Esophagus muscularis mucosa (tissue), 4 donors: ENCODE results near the gene GPX3. TPM values are rescaled to one million over a fixed set of nuclear protein-coding genes. Genes with fewer than 3 reads are reported as not detected.
A peak's percentile ranks its signal among the peaks of the same experiment; 100 is the strongest.

ENCODE experiments used
- DNase-seq: peaks from one replicate; pipeline ENCODE4 v3.0.0-alpha.2; 2017; ENCODE audit errors: extremely low spot score
- H3K27ac ChIP-seq, 4 donors: fragments of 200-600 bp; sonication (generic); replicated peaks in 1 of 4; 1 replicate in 3 of 4; 2 replicates in 1 of 4; pipeline ENCODE4 v1.5.1; 2016 to 2019; ENCODE audit warnings: mild to moderate bottlenecking in 1 of 4
- H3K27me3 ChIP-seq, 4 donors: fragments of 200-600 bp; sonication (generic); one replicate each; pipeline versions ENCODE4 v1.5.1 to v1.6.0; 2016 to 2019
- H3K36me3 ChIP-seq, 4 donors: fragments of 200-600 bp; sonication (generic); one replicate each; pipeline ENCODE4 v1.5.1; 2016 to 2019
- H3K4me1 ChIP-seq, 4 donors: fragments of 200-600 bp; sonication (generic); one replicate each; pipeline ENCODE4 v1.5.1; 2016 to 2019
- H3K4me3 ChIP-seq, 4 donors: fragments of 200-600 bp; sonication (generic); 1 replicate in 2 of 4; 2 replicates in 2 of 4; pipeline ENCODE4 v1.5.1; 2016 to 2019; ENCODE audit warnings: mild to moderate bottlenecking in 4 of 4, moderate library complexity in 1 of 4
- H3K9me3 ChIP-seq, 4 donors: fragments of 200-600 bp; sonication (generic); 1 replicate in 3 of 4; 2 replicates in 1 of 4; pipeline ENCODE4 v1.5.1; 2016 to 2019
- CTCF ChIP-seq, 3 experiments: fragments of 200-600 bp in 2 of 3; fragments of 450-650 bp in 1 of 3; sonication (generic) in 2 of 3; IDR thresholded peaks; one replicate each; pipeline ENCODE4 v1.5.1; 2017 to 2019; ENCODE audit warnings: antibody characterized with exemption in 3 of 3, mild to moderate bottlenecking in 2 of 3, moderate library complexity in 1 of 3
- EP300 ChIP-seq: sonication (generic); formaldehyde crosslinking; IDR thresholded peaks from one replicate; pipeline ENCODE4 v1.6.1; 2017; ENCODE audit warnings: antibody characterized with exemption
- POLR2A ChIP-seq: fragments of 450-650 bp; IDR thresholded peaks from one replicate; pipeline ENCODE4 v1.6.1; 2017; ENCODE audit warnings: antibody characterized with exemption, moderate library complexity, mild to moderate bottlenecking, low read depth
- POLR2AphosphoS5 ChIP-seq, 2 donors: sonication (generic); formaldehyde crosslinking; IDR thresholded peaks; one replicate each; pipeline ENCODE4 v1.6.1; 2017; ENCODE audit warnings: antibody characterized with exemption in 2 of 2
- WGBS: methylation state at CpG from one replicate; pipeline ENCODE4 v1.1.5; 2018; 5-methylcytosine and 5-hydroxymethylcytosine counted together
- intact Hi-C: fragments of 100-400 bp; cut with DNase I; formaldehyde crosslinking; loops from one replicate; pipeline ENCODE4 v1.15.1; 2023
- total RNA-seq, 4 donors: library from RNA; depleted of rRNA; stranded (reverse); fragments of >200 nt; gene quantifications; one replicate each; pipeline versions ENCODE4 v1.1.0 to v1.2.1, GENCODE V29; 2016

Gene GPX3
- total RNA-seq, 4 donors from 2014 or later = 1,165 to 3,724 (median 1,939) TPM

GRCh38 chr5:151014680-151015343 lies 5.6 kb upstream of the GPX3 start:
- H3K36me3 ChIP-seq = no peaks in the 10 kb centered on the region
- TF ChIP-seq EP300 = peak; percentile 30
- peak in 1 of 2 donors; percentile 55 for TF ChIP-seq POLR2AphosphoS5 (IDR thresholded peaks at IDR 0.05)
- TF ChIP-seq CTCF (IDR thresholded peaks at IDR 0.05) = no peak
- H3K4me3 ChIP-seq = no peak overlapping the region
- no peak for DNase-seq
- peaks cover 14 to 53% (median 40%) of the 10 kb centered on the region in 4 donors for H3K4me1 ChIP-seq
- WGBS = 74% methylated on average over 4 of the region's 4 CpGs
- peak overlapping the region; percentile 53 to 70 (median 62) for H3K27ac ChIP-seq
- H3K27me3 ChIP-seq = no peaks in the 10 kb centered on the region
- intact Hi-C loops = no loop called here
- H3K9me3 ChIP-seq = no peaks in the 10 kb centered on the region

GRCh38 chr5:151015974-151016587 lies 4.3 kb upstream of the GPX3 start:
- intact Hi-C loops = no loop called here
- Histone ChIP-seq H3K36me3 (no peaks in the 10 kb centered on the region), H3K27ac (peak overlapping the region; percentile 46 to 70 (median 52)), H3K9me3 (no peaks in the 10 kb centered on the region), H3K4me3 (no peak overlapping the region), H3K4me1 (peaks cover 17 to 63% (median 49%) of the 10 kb centered on the region in 4 donors), H3K27me3 (no peaks in the 10 kb centered on the region)
- 94% methylated on average over 7 of the region's 7 CpGs for WGBS
- DNase-seq = no peak
- no peak for TF ChIP-seq POLR2AphosphoS5 (IDR thresholded peaks at IDR 0.05)
- no peak for TF ChIP-seq CTCF (IDR thresholded peaks at IDR 0.05)
- no peak for TF ChIP-seq POLR2A
- no peak for TF ChIP-seq EP300

- 77% methylated on average over 5 of the region's 5 CpGs for WGBS
- intact Hi-C loops = no loop called here
- Histone ChIP-seq H3K27me3 (no peaks in the 10 kb centered on the region), H3K36me3 (no peaks in the 10 kb centered on the region), H3K4me1 (peaks cover 19 to 69% (median 56%) of the 10 kb centered on the region in 4 donors), H3K27ac (peak overlapping the region; percentile 34 to 70 (median 50)), H3K4me3 (no peak overlapping the region), H3K9me3 (no peaks in the 10 kb centered on the region)
- no peak for DNase-seq
- TF ChIP-seq EP300 (no peak), POLR2AphosphoS5 (IDR thresholded peaks at IDR 0.05) (peak; percentile 48 to 66)
Observed at GRCh38 chr5:151016700-151017099, 3.7 kb upstream of the GPX3 start.

- Histone ChIP-seq H3K4me3 (no peak overlapping the region), H3K27me3 (no peaks in the 10 kb centered on the region), H3K4me1 (peaks cover 31 to 76% (median 64%) of the 10 kb centered on the region in 4 donors), H3K36me3 (peaks cover 0 to 7% (median 0%) of the 10 kb centered on the region in 4 donors), H3K27ac (no peak overlapping the region), H3K9me3 (no peaks in the 10 kb centered on the region)
- TF ChIP-seq POLR2A (no peak), POLR2AphosphoS5 (IDR thresholded peaks at IDR 0.05) (no peak)
- WGBS = 93% methylated on average over 2 of the region's 2 CpGs
- no peak for DNase-seq
- intact Hi-C loops = no loop called here
Observed at GRCh38 chr5:151017897-151018296, 2.5 kb upstream of the GPX3 start.

GRCh38 chr5:151018846-151019245 lies 1.5 kb upstream of the GPX3 start:
- no peaks in the 10 kb centered on the region for H3K27me3 ChIP-seq
- no peaks in the 10 kb centered on the region for H3K9me3 ChIP-seq
- H3K4me3 ChIP-seq = no peak overlapping the region
- peaks cover 41 to 76% (median 72%) of the 10 kb centered on the region in 4 donors for H3K4me1 ChIP-seq
- H3K27ac ChIP-seq = peak overlapping the region in 1 of 4 donors; percentile 85
- TF ChIP-seq POLR2A (no peak), EP300 (no peak), POLR2AphosphoS5 (IDR thresholded peaks at IDR 0.05) (no peak), CTCF (IDR thresholded peaks at IDR 0.05) (no peak)
- DNase-seq = no peak
- peaks cover 0 to 15% (median under 1%) of the 10 kb centered on the region in 4 donors for H3K36me3 ChIP-seq
- 92% methylated on average over 2 of the region's 2 CpGs for WGBS
- intact Hi-C loops = no loop called here
